Stimulated activated CD8-positive, alpha-beta memory T cell treated with anti-CD3 and anti-CD28 coated beads, Interleukin-4, amount 100 ng/mL, for 24 hours (primary cell): Measurements from ENCODE around the gene YBX2.
"Not testable (repeated sequence)": the region's sequence is repeated elsewhere in the genome, so short reads cannot be mapped to it uniquely, and the experiment has no call there.

ENCODE experiments used
- DNase-seq: peaks from one replicate; pipeline ENCODE4 v3.0.0-alpha.2; 2020; ENCODE audit warnings: low read depth

The YBX2 gene

DNA sequence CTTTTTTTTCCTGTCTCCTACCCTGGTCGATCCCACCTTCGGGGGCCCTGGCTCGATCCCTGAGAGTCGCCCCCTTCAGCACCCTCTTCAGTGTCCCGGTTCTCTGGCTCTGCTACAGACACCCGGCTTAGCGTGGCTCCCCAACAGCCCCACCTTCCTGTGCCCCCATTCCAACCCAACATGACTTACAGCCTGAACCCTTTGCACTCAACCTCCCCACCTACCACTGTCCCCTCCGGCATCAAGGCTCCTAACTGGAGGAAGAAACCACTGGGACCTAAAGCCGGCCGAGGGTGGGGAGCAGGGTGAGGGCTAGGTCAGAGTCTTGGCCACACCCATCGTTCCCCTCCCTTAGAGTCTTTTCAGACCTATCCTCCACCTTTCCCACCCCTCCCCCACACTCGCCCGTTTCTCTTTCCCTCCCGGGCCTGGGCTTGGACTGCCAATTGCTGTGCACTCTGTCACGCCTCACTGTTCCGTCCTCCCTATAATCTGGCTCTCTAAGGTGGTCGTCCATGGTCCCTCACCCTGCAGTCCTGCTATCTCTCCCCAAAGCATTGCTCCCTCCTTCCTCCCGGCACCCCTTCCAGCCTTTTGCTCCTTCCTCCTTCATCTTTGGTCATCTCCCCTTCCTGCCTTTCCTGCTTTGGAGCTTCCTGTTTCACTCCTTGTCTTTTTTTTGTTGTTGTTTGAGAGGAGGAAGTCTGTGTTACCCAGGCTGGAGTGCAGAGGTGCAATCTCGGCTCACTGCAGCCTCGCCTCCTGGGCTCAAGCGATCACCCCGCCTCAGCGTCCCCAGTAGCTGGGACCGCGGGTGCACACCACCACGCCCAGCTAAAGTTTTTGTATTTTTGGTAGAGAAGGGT lies 31.3 kb downstream of the YBX2 start:
- DNase-seq: no peak

- no peak for DNase-seq
These were observed 32.1 kb downstream of the YBX2 start, which contains the start of gene CLDN7 for GRCh38 chr17:7262192-7262934. TSS of gene CLDN7 (minus strand) at chr17:7262478. CDS start at chr17:7262043, 435 bp downstream.

DNA sequence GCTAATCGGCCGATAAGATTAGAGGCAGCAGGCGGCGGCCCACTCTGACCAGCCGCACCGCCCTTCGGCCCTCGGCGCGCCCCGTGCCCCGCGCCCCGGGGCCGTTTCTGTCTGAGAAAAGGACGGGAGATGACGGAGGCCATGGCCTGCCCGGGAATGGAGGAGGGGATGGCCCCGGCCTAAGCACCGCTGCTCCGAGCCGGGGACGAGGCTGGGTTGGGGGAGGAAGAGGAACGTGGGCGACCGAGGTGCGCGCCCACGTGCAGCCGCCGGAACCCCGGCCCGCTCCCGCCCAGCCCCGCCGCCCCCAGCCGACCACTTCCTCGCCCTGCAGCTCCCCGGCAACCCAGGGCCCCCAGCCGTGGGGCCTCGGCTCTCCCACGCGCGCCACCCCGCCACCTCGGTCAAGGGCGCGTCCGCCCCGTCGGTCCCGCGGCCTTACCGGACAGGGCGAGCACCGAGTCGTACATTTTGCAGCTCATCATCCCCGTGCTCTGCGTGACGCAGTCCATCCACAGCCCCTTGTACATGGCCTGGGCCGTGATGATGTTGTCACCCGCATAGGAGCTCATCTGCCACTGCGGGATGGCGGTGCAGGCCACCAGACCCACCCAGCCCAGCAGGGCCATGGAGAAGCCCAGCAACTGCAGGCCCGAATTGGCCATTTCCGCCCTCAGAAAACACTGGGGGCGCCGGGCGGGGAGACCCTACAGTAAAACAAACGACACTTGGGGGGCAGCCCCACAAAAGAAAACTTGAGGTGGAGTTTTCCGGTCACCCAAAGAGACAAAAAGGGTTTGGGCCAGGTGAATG lies 32.9 kb downstream of the YBX2 start:
- no peak for DNase-seq

DNA sequence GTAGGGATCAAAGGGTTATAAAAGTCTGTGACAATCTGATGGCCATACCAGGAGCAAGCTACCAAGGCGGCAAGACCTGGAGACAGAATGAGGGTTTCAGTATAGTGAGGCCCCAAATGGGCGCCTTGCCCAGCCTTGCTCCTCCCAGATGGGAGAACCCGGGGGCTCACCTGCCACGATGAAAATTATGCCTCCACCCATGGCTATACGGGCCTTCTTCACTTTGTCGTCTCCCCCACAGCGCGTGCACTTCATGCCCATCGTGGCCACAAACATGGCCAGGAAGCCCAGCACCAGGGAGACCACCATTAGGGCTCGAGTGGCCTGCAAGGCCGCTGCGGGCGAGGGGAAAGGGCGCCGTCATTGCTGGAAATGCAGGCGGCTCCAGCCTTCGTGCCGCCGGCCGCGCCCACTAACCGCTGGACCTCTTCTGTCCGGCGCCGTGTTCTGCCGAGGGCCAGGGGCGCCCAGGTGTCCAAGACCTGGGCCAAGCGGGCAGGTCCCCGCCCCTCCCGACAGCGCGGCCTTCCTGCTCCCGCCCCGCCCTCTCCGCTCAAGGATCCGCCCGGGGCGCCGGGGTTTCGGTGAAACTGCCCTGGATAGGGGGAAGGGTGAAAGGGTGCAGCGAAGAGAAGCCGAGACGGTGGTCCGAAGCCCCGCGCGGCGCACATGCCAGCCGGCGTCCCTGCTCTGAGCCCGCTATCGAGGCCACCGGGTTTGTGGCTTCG lies 33.6 kb downstream of the YBX2 start:
- no peak for DNase-seq

- DNase-seq: no peak
These were observed 34.3 kb downstream of the YBX2 start for GRCh38 chr17:7260151-7260550.

- no peak for DNase-seq
These were observed 34.9 kb downstream of the YBX2 start for GRCh38 chr17:7259555-7259889.

GRCh38 chr17:7258731-7259554 lies 35.5 kb downstream of the YBX2 start:
- no peak for DNase-seq

DNA sequence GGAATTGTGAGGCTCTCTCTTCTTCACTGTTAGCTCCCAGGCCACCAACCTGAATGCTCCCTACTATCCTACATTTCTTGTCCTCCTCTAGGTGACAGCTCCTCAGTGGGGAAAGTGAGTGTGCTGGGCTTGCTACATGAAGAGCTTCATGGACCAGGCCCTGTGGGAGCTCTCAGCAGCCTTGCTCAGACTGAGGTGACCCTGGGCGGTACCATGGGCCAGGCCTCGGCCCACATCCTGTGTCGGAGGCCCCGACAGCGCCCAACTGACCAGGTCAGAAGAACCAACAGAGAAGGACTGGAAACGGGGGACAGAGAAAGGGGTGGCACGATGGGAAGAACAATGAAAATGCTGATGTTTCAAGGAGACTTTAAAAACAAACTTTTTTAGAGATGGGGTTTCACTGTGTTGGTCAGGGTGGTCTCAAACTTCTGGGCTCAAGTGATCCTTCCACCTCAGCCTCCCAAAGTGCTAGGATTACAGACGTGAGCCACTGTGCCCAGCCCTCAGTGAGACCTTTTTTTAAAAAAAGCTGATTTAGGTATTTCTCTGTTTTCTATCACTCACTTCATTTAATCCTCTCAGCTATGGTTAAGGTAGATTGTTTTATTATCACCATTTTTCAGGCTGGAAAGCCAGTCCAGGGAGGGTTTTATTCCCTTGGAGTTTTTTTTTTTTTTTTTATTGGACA lies 37.5 kb downstream of the YBX2 start:
- DNase-seq: no peak

- DNase-seq: no peak
These were observed 39.9 kb downstream of the YBX2 start for GRCh38 chr17:7254511-7254910.

- no peak for DNase-seq
These were observed 41.4 kb downstream of the YBX2 start for GRCh38 chr17:7253082-7253481.

GRCh38 chr17:7252176-7253043 lies 42.0 kb downstream of the YBX2 start, which contains the start of gene ELP5:
TSS of gene ELP5 (plus strand) at chr17:7252215. CDS start at chr17:7252551, 336 bp downstream.
- DNase-seq: peak; percentile 81

- DNase-seq: peak; percentile 98
These were observed 42.7 kb downstream of the YBX2 start, which contains the start of gene CTDNEP1 for GRCh38 chr17:7251661-7252175. TSS of gene CTDNEP1 (minus strand) at chr17:7251734. CDS start at chr17:7251296, 438 bp downstream.

DNA sequence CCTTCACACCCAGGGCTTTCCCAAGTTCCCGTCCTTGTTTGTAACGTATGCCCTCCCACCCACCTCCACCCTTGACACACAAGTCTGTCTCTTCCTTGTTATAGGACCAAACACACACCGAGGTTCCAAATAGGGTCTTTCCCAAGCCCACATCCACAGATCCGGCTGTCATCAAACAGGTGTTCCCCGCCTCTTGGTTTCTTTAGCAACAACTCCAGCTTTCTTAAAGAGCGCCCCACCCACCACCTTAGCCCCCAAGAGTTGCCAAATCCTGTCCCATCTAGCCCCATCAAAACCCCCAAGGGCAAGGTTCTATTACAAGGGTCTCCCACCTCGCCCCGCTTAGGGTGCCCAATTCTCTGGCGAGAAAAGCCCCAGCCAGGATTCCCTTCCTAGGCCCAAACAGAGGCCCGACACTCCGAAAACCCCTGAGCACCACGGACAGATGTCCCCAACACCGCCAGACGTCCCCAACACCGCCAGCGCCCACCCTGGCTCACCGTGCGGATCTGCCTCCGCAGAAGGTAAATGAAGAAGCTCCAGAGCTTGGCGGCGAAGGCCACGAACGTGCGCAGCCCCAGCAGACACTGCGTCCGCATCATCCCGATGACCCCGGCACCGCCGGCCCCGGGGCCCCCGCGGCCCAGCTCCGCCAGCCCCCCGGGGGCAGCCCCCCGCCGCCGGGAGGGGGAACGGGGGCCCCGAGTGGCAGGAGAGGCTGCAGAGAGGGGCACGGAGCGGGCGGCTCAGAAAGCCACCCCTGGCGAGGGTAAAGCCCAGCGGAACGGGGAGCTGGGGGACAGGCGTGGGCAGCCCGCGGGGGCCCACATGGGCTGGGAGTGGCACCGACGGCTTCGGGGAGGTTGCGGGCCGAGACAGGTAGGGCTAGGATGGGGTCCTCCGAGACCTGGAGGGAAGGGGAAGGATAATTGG lies 43.5 kb downstream of the YBX2 start:
- no peak for DNase-seq

DNA sequence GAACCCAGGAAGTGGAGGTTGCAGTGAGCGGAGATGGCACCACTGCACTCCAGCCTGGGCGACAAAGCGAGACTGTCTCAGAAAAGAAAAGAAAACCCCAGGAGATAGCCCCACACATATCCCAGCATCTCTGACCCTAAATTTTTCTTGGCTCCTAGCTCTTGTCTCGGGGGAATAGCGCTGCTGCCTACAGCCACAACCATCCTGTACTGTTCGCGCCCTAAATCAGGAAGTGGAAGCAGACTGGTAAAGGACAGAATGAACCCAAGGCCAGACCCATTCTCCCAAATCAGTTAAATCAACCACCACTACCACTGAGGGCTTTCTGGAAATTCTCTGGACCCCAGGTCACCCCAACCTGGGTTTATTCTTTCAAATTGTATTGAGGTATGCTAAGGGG lies 44.6 kb downstream of the YBX2 start:
- DNase-seq: no peak

DNA sequence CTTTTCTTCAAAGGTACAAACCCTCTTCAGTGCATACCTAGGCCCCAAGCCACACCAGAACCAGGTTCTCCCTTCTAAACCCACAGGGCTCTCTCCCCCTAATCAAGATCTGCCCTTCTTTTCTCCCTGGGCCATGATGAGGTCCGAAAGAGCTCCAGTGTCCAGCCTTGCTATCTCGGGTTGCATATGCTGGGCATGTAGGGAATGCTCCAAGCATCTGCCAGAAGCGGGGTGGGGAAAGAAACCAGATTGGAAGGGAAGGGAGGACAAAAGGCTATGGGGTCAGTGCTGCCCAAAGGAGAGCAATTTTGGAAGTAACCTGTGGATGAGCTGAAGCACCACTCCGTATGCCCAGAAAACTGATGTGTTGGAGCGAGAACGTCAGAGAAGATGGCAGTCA lies 45.2 kb downstream of the YBX2 start:
- DNase-seq: no peak

DNA sequence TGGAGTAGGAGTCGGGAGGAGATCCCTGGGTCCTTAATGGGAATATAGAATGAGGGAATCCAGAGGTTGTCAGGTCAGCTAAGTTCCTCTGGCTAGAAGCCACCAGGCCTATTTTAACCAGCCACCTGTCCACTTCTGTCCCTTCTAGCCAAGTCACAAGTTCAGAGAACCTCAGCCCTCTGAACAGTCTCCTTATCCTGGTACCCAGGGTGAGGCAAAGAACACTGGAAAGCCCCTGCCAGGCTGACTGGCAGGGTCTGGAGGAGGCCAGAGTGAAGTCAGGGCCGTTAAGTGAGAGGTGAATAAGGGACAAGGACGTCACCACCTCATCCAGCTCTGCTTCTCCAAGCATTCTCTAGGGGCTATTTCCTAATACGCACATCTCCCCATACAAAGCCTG lies 45.6 kb downstream of the YBX2 start:
- no peak for DNase-seq

- DNase-seq: no peak
These were observed 47.7 kb downstream of the YBX2 start for GRCh38 chr17:7246779-7247178.

DNA sequence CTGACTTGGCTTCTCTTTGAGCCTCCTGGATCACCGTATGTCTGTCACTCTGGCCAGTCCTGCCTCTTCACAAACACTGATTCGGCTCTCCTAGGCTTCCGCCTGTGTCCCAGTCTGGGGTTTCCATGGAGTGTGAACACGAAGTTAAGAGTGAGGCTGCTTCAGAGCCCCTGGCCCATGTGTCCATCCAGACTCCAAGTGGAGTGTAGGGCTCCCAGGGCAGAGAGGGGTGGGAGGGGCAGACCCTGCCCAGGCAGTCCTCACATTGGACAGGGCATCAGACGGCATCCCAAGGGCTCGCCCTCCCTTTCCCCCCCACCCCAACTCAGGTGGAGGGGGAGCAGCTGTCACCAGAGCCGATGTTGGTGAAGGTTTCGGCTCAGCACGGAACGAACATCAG lies 50.6 kb downstream of the YBX2 start:
- not testable (repeated sequence) for DNase-seq
